ENCODE measurements around the gene RIMS3. TPM values are rescaled to one million over a fixed set of nuclear protein-coding genes. Genes with fewer than 3 reads are reported as not detected.

RIMS3 gene
- total RNA-seq, 1 experiment from 2014 or later: 2.9 TPM

DNA sequence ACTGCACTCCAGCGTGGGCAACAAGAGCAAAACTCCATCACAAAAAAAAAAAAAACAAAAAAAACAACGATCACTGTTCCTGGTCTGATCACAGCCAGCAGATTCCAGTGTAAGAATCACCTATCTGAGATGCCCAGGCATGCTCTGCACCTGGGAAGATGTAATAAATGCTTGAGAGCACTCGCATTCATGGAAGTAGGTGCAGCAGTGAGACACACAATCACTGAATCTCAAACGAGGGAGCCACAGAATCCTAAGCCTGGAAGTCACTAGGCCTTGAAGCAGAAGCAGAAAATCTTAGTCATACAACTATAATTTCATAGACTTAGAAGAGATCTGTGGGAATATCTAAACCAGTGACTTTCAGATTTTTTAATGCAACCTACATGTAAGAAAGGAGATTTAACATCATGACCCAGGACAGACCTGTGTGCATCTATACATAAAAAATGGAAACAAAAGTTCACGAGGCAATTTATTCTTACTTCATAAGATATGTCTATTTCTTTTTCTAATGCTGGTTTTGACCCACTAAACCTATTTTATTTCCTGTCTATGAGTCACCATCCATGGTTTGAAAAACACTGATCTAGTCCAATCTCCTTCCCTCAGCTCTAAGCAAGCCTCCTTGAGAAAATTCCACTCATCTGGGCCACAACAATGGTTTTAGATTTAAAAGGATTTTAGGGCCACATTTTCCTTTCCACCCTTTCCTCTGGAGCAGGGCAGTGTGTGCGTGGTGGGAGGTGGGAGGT is 30.4 kb downstream of the RIMS3 start:
- no peaks in the 10 kb centered on the region for H3K27me3 ChIP-seq (ENCODE audit: low read length)
- ChIA-PET POLR2A (ENCODE audit: unreplicated experiment) (no interaction called here), CTCF (no interaction called here)
- no peaks in the 10 kb centered on the region for H3K79me2 ChIP-seq (ENCODE audit: low read length)
- ATAC-seq (no peak), DNase-seq (no peak)
- H4K20me1 ChIP-seq (ENCODE audit: low read length): no peaks in the 10 kb centered on the region
- TF ChIP-seq, protein P1, sequence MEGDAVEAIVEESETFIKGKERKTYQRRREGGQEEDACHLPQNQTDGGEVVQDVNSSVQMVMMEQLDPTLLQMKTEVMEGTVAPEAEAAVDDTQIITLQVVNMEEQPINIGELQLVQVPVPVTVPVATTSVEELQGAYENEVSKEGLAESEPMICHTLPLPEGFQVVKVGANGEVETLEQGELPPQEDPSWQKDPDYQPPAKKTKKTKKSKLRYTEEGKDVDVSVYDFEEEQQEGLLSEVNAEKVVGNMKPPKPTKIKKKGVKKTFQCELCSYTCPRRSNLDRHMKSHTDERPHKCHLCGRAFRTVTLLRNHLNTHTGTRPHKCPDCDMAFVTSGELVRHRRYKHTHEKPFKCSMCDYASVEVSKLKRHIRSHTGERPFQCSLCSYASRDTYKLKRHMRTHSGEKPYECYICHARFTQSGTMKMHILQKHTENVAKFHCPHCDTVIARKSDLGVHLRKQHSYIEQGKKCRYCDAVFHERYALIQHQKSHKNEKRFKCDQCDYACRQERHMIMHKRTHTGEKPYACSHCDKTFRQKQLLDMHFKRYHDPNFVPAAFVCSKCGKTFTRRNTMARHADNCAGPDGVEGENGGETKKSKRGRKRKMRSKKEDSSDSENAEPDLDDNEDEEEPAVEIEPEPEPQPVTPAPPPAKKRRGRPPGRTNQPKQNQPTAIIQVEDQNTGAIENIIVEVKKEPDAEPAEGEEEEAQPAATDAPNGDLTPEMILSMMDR (conservative IDR thresholded peaks at IDR 0.05; ENCODE audit: low read depth, low read length): no peak
- TF ChIP-seq EZH2 (IDR thresholded peaks at IDR 0.05; ENCODE audit: low read length, unreplicated experiment) (no peak), EZH2phosphoT487 (IDR thresholded peaks at IDR 0.05; ENCODE audit: borderline replicate concordance, low read length) (no peak)
- H3F3A ChIP-seq (ENCODE audit: low read length, unreplicated experiment): no peaks in the 10 kb centered on the region
- no peak overlapping the region for H2AFZ ChIP-seq (ENCODE audit: low read length)
- no TSS peak for BruUV-seq (replicated peaks)
- H3K36me3 ChIP-seq (ENCODE audit: low read depth, low read length): no peaks in the 10 kb centered on the region
- H3K4me1 ChIP-seq (ENCODE audit: insufficient read depth, low read length): no peaks in the 10 kb centered on the region
- H3K4me2 ChIP-seq (ENCODE audit: low read length): no peak overlapping the region
- intact Hi-C loops (cut with micrococcal nuclease): no loop called here
- no peaks in the 10 kb centered on the region for H3K9me2 ChIP-seq (replicated peaks; ENCODE audit: low read length)
- H3K4me3 ChIP-seq (ENCODE audit: low read length): no peak overlapping the region
- H3K9ac ChIP-seq (ENCODE audit: low read length): no peak overlapping the region
- no peaks in the 10 kb centered on the region for H3K9me3 ChIP-seq (ENCODE audit: low read length)
- H3K27ac ChIP-seq (ENCODE audit: low read length): no peak overlapping the region

DNA sequence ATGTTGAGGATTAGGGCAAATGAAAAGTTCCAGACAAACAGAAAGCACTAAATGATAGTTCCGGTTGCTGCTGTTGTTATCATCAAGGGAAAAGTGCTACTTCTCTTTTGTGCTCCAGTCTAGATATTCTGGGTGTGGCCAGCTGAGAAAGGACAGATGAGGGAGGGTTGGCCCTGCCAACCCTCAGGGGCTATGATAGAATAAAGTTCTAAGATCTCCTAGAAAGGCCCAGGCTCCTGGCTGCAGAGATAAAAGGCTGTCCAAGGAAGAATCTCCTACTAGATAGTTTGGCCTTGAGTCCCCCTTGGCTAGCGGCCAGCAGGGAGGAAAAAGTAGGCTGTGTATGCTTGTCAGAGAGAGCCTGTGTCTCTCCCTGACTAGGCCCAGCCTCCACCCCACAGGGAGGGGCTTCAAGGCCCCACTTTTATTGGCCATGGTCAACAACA is 31.5 kb downstream of the RIMS3 start:
- Histone ChIP-seq H3K27me3 (ENCODE audit: low read length) (no peaks in the 10 kb centered on the region), H3K9me3 (ENCODE audit: low read length) (no peaks in the 10 kb centered on the region), H3K36me3 (ENCODE audit: low read depth, low read length) (no peaks in the 10 kb centered on the region), H4K20me1 (ENCODE audit: low read length) (no peaks in the 10 kb centered on the region), H3K4me1 (ENCODE audit: insufficient read depth, low read length) (0 out of 2 replicates have a peak, but pooled peaks cover 2% of the 10 kb centered on the region), H3K4me2 (ENCODE audit: low read length) (no peak overlapping the region), H3K27ac (ENCODE audit: low read length) (no peak overlapping the region), H2AFZ (ENCODE audit: low read length) (no peak overlapping the region), H3K4me3 (ENCODE audit: low read length) (no peak overlapping the region), H3K79me2 (ENCODE audit: low read length) (no peaks in the 10 kb centered on the region), H3F3A (ENCODE audit: low read length, unreplicated experiment) (no peaks in the 10 kb centered on the region), H3K9ac (ENCODE audit: low read length) (no peak overlapping the region), H3K9me2 (replicated peaks; ENCODE audit: low read length) (no peaks in the 10 kb centered on the region)
- DNase-seq (no peak), ATAC-seq (no peak)
- no TSS peak for BruUV-seq (replicated peaks)
- no peak for TF ChIP-seq EZH2phosphoT487 (IDR thresholded peaks at IDR 0.05; ENCODE audit: borderline replicate concordance, low read length)
- TF ChIP-seq, protein P1 (conservative IDR thresholded peaks at IDR 0.05; ENCODE audit: low read depth, low read length): no peak
- no peak for TF ChIP-seq EZH2 (IDR thresholded peaks at IDR 0.05; ENCODE audit: low read length, unreplicated experiment)
- intact Hi-C loops (cut with micrococcal nuclease): no loop called here
- ChIA-PET CTCF (no interaction called here), POLR2A (ENCODE audit: unreplicated experiment) (no interaction called here)

DNA sequence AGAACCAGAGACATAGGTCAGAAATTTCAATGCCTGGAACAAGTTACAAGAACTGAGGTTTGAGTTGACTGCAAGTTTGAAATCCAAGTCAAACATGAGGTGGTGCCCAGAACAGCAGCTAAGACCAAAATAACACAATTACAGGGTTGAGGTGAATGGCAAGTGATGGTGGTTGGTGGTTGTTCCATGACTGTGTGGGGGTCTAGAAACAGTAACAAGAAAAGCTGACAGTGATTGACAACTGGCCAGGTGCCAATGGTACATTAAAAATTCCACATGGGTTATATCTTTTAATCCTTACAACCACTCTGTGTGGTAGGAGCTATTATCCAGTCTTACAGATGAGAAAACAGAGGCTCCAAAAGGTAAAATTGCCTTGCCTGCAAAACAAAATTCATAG is 32.0 kb downstream of the RIMS3 start:
- Histone ChIP-seq H3F3A (ENCODE audit: low read length, unreplicated experiment) (no peaks in the 10 kb centered on the region), H3K36me3 (ENCODE audit: low read depth, low read length) (no peaks in the 10 kb centered on the region), H3K4me2 (ENCODE audit: low read length) (no peak overlapping the region), H3K9ac (ENCODE audit: low read length) (no peak overlapping the region), H2AFZ (ENCODE audit: low read length) (no peak overlapping the region), H3K79me2 (ENCODE audit: low read length) (no peaks in the 10 kb centered on the region), H3K9me2 (replicated peaks; ENCODE audit: low read length) (no peaks in the 10 kb centered on the region), H4K20me1 (ENCODE audit: low read length) (no peaks in the 10 kb centered on the region), H3K4me3 (ENCODE audit: low read length) (no peak overlapping the region), H3K9me3 (ENCODE audit: low read length) (no peaks in the 10 kb centered on the region), H3K27ac (ENCODE audit: low read length) (no peak overlapping the region), H3K4me1 (ENCODE audit: insufficient read depth, low read length) (peaks cover 7% of the 10 kb centered on the region; the same call in 1 of the 2 replicates), H3K27me3 (ENCODE audit: low read length) (no peaks in the 10 kb centered on the region)
- no TSS peak for BruUV-seq (replicated peaks)
- CTCF ChIA-PET: no interaction called here
- POLR2A ChIA-PET (ENCODE audit: unreplicated experiment): no interaction called here
- ATAC-seq: no peak
- no peak for DNase-seq
- intact Hi-C loops (cut with micrococcal nuclease): no loop called here
- TF ChIP-seq EZH2 (IDR thresholded peaks at IDR 0.05; ENCODE audit: low read length, unreplicated experiment): no peak
- TF ChIP-seq EZH2phosphoT487 (IDR thresholded peaks at IDR 0.05; ENCODE audit: borderline replicate concordance, low read length): no peak
- TF ChIP-seq, protein P1 (conservative IDR thresholded peaks at IDR 0.05; ENCODE audit: low read depth, low read length): no peak
